ENCODE data around the gene NOP14. TPM values are rescaled to one million over a fixed set of nuclear protein-coding genes. Genes with fewer than 3 reads are reported as not detected.

NOP14 gene
- total RNA-seq, 1 donor from 2014 or later: 56.3 TPM

GRCh38 chr4:2942037-2942531 is 21.1 kb downstream of the NOP14 start:
- CTCF ChIA-PET: no interaction called here
- TF ChIP-seq CTCF (IDR thresholded peaks at IDR 0.05): no peak
- H3K4me3 Mint-ChIP-seq: no peak overlapping the region
- intact Hi-C loops (cut with micrococcal nuclease): no loop called here
- no peak for ATAC-seq (ENCODE audit: low read depth)
- no peak for DNase-seq
- H3K9me3 Mint-ChIP-seq: no peaks in the 10 kb centered on the region
- POLR2A ChIA-PET: no interaction called here
- no peaks in the 10 kb centered on the region for H3K27me3 Mint-ChIP-seq
- peaks cover 15% of the 10 kb centered on the region for H3K4me1 Mint-ChIP-seq
- H3K36me3 Mint-ChIP-seq (ENCODE audit: low read depth): peaks cover 96% of the 10 kb centered on the region
- no peak overlapping the region for H3K27ac Mint-ChIP-seq

GRCh38 chr4:2941138-2942036 is 21.8 kb downstream of the NOP14 start:
- Mint-ChIP-seq H3K36me3 (ENCODE audit: low read depth) (peaks cover 92% of the 10 kb centered on the region), H3K27ac (no peak overlapping the region), H3K4me3 (no peak overlapping the region), H3K9me3 (no peaks in the 10 kb centered on the region), H3K4me1 (peaks cover 22% of the 10 kb centered on the region), H3K27me3 (no peaks in the 10 kb centered on the region)
- no peak for DNase-seq
- ChIA-PET POLR2A (interaction anchor here (0.5 kb wide), 1 partner anchor 161 kb away, joined by 3 read pairs; no protein-coding TSS in a partner anchor), CTCF (no interaction called here)
- no peak for ATAC-seq (ENCODE audit: low read depth)
- intact Hi-C loops (cut with micrococcal nuclease): no loop called here
- no peak for TF ChIP-seq CTCF (IDR thresholded peaks at IDR 0.05)

- no peak overlapping the region for H3K4me3 Mint-ChIP-seq
Observed at GRCh38 chr4:2940267-2941137, 22.7 kb downstream of the NOP14 start.

GRCh38 chr4:2939383-2940243 is 23.6 kb downstream of the NOP14 start:
- TF ChIP-seq CTCF (IDR thresholded peaks at IDR 0.05): no peak
- no peak for ATAC-seq (ENCODE audit: low read depth)
- Mint-ChIP-seq H3K27me3 (no peaks in the 10 kb centered on the region), H3K27ac (no peak overlapping the region), H3K9me3 (no peaks in the 10 kb centered on the region), H3K36me3 (ENCODE audit: low read depth) (peaks cover 74% of the 10 kb centered on the region), H3K4me3 (no peak overlapping the region), H3K4me1 (peaks cover 35% of the 10 kb centered on the region)
- ChIA-PET CTCF (no interaction called here), POLR2A (interaction anchor here (0.5 kb wide), 1 partner anchor 46 kb away, joined by 4 read pairs; no protein-coding TSS in a partner anchor)
- DNase-seq: no peak
- intact Hi-C loops (cut with micrococcal nuclease): loop anchor here (10.0 kb wide), 2 partner anchors 525 to 695 kb away; partner anchors contain the start of genes CFAP99, HAUS3, POLN and ZFYVE28

More at GRCh38 chr4:2940267-2941137, 22.7 kb downstream of the NOP14 start:
- no peak for TF ChIP-seq CTCF (IDR thresholded peaks at IDR 0.05)
- peaks cover 31% of the 10 kb centered on the region for H3K4me1 Mint-ChIP-seq
- no peaks in the 10 kb centered on the region for H3K9me3 Mint-ChIP-seq
- ChIA-PET POLR2A (interaction anchor here (0.5 kb wide), 1 partner anchor 160 kb away, joined by 3 read pairs; no protein-coding TSS in a partner anchor), CTCF (no interaction called here)
- no peaks in the 10 kb centered on the region for H3K27me3 Mint-ChIP-seq
- intact Hi-C loops (cut with micrococcal nuclease): no loop called here
- no peak for ATAC-seq (ENCODE audit: low read depth)
- peaks cover 83% of the 10 kb centered on the region for H3K36me3 Mint-ChIP-seq (ENCODE audit: low read depth)
- DNase-seq: no peak
- no peak overlapping the region for H3K27ac Mint-ChIP-seq
